ENCODE results near the gene NDUFAF3. TPM values are rescaled to one million over a fixed set of nuclear protein-coding genes. Genes with fewer than 3 reads are reported as not detected.

Gene NDUFAF3
- total RNA-seq, 4 donors from 2014 or later = 50.8 to 88.1 (median 54.1) TPM

- Histone ChIP-seq H3K9me3 (no peaks in the 10 kb centered on the region), H3K36me3 (peaks cover 0 to 40% (median 7%) of the 10 kb centered on the region in 3 donors), H3K4me3 (no peak overlapping the region), H3K27ac (no peak overlapping the region), H3K27me3 (no peaks in the 10 kb centered on the region), H3K4me1 (peaks cover 7 to 60% (median 23%) of the 10 kb centered on the region in 3 donors)
- 77 to 87% methylated on average over 3 of the region's 3 CpGs for WGBS, 2 donors
- TF ChIP-seq POLR2A (IDR thresholded peaks at IDR 0.05) = no peak
- no peak for TF ChIP-seq CTCF (IDR thresholded peaks at IDR 0.05)
- intact Hi-C loops (cut with DNase I) = no loop called here
- DNase-seq = no peak
Measured at GRCh38 chr3:49009396-49009795, 12.5 kb upstream of the NDUFAF3 start.

GRCh38 chr3:49012441-49013017 is 9.4 kb upstream of the NDUFAF3 start:
- H3K4me3 ChIP-seq = no peak overlapping the region
- TF ChIP-seq CTCF (IDR thresholded peaks at IDR 0.05) (no peak), POLR2A (IDR thresholded peaks at IDR 0.05) (no peak)
- WGBS, 2 donors = 40 to 80% methylated on average over 1 of the region's 17 CpGs
- no peaks in the 10 kb centered on the region for H3K9me3 ChIP-seq
- intact Hi-C loops (cut with DNase I) = no loop called here
- H3K4me1 ChIP-seq = peaks cover 14 to 60% (median 21%) of the 10 kb centered on the region in 3 donors
- H3K36me3 ChIP-seq = peaks cover 11 to 64% (median 23%) of the 10 kb centered on the region in 3 donors
- no peak for DNase-seq
- no peaks in the 10 kb centered on the region for H3K27me3 ChIP-seq
- H3K27ac ChIP-seq = no peak overlapping the region

GRCh38 chr3:49013113-49013737 is 8.7 kb upstream of the NDUFAF3 start:
- peaks cover 10 to 60% (median 20%) of the 10 kb centered on the region in 3 donors for H3K4me1 ChIP-seq
- 77 to 83% methylated on average over 6 to 9 of the region's 19 CpGs for WGBS, 2 donors
- H3K27me3 ChIP-seq = no peaks in the 10 kb centered on the region
- DNase-seq = no peak
- TF ChIP-seq CTCF (IDR thresholded peaks at IDR 0.05) (no peak), POLR2A (IDR thresholded peaks at IDR 0.05) (no peak)
- intact Hi-C loops (cut with DNase I) = no loop called here
- H3K9me3 ChIP-seq = no peaks in the 10 kb centered on the region
- no peak overlapping the region for H3K4me3 ChIP-seq
- no peak overlapping the region for H3K27ac ChIP-seq
- peaks cover 11 to 64% (median 23%) of the 10 kb centered on the region in 3 donors for H3K36me3 ChIP-seq

- WGBS, 2 donors = 64 to 71% methylated on average over 10 to 15 of the region's 24 CpGs
- no peaks in the 10 kb centered on the region for H3K27me3 ChIP-seq
- DNase-seq = no peak
- peaks cover 11 to 60% (median 23%) of the 10 kb centered on the region in 3 donors for H3K36me3 ChIP-seq
- peak in 5 of 6 experiments; percentile 31 to 72 (median 47) for TF ChIP-seq CTCF (IDR thresholded peaks at IDR 0.05)
- no peak for TF ChIP-seq POLR2A (IDR thresholded peaks at IDR 0.05)
- intact Hi-C loops (cut with DNase I) = no loop called here
- H3K4me1 ChIP-seq = peaks cover 14 to 58% (median 19%) of the 10 kb centered on the region in 3 donors
- H3K4me3 ChIP-seq = no peak overlapping the region
- no peak overlapping the region for H3K27ac ChIP-seq
- H3K9me3 ChIP-seq = no peaks in the 10 kb centered on the region
Measured at GRCh38 chr3:49013738-49014660, 7.9 kb upstream of the NDUFAF3 start.

Data from esophagus squamous epithelium (tissue), 5 donors.